OCI-LY3 (cell line): ENCODE results near the gene ATG9B.

Experiments
- H2AFZ ChIP-seq: fragments of 200-600, 300-600 bp; shearing (Covaris generic); 2 replicates; pipeline ENCODE4 v1.6.0; 2014; ENCODE audit warnings: antibody characterized with exemption, low read depth, low read length
- H3K27ac ChIP-seq: fragments of 200-600, 300-600 bp; sonication (generic); 2 replicates; pipeline ENCODE4 v1.5.1; 2014; ENCODE audit warnings: mild to moderate bottlenecking, low read length, moderate library complexity, mixed read lengths
- H3K27me3 ChIP-seq: fragments of 200-600, 300-600 bp; sonication (generic); 2 replicates; pipeline ENCODE4 v1.6.1; 2014; ENCODE audit warnings: low read depth, low read length, mixed read lengths
- H3K36me3 ChIP-seq: fragments of 200-600, 300-600 bp; sonication (generic); replicated peaks from 2 replicates; pipeline ENCODE3; 2014; ENCODE audit warnings: low read depth, low read length, mixed read lengths
- H3K4me1 ChIP-seq: fragments of 300-600, 200-600 bp; sonication (generic); 2 replicates; pipeline ENCODE4 v1.6.1; 2014; ENCODE audit warnings: low read length, mixed read lengths
- H3K4me2 ChIP-seq: fragments of 200-600, 300-600 bp; sonication (generic); 2 replicates; pipeline ENCODE4 v1.6.1; 2014; ENCODE audit warnings: low read length, mixed read lengths
- H3K4me3 ChIP-seq: fragments of 300-600, 200-600 bp; sonication (generic); 2 replicates; pipeline ENCODE4 v1.5.1; 2014; ENCODE audit warnings: antibody characterized with exemption, mild to moderate bottlenecking, low read length, moderate library complexity
- H3K79me2 ChIP-seq: fragments of 300-600, 200-600 bp; shearing (Covaris generic); 2 replicates; pipeline ENCODE4 v1.6.1; 2014; ENCODE audit warnings: mild to moderate bottlenecking, low read length, mixed read lengths
- H3K9ac ChIP-seq: fragments of 300-600, 200-600 bp; shearing (Covaris generic); 2 replicates; pipeline ENCODE4 v1.6.0; 2014; ENCODE audit warnings: mild to moderate bottlenecking, low read length, moderate library complexity
- H3K9me3 ChIP-seq: fragments of 200-600, 300-600 bp; shearing (Covaris generic); 2 replicates; pipeline ENCODE4 v1.6.1; 2014; ENCODE audit warnings: low read length, mixed read lengths; ENCODE audit not compliant: insufficient read depth
- H4K20me1 ChIP-seq: fragments of 200-600, 300-600 bp; sonication (generic); 2 replicates; pipeline ENCODE4 v1.6.1; 2016; ENCODE audit warnings: low read length, mixed read lengths; ENCODE audit not compliant: insufficient read depth
- CTCF ChIP-seq: fragments of 200-600, 300-600 bp; sonication (generic); IDR thresholded peaks from 2 replicates; pipeline ENCODE4 v1.5.1; 2014; ENCODE audit warnings: antibody characterized with exemption, low read length, low read depth
- EZH2phosphoT487 ChIP-seq: fragments of 200-600 bp; shearing (Covaris generic); IDR thresholded peaks from 2 replicates; pipeline ENCODE4 v1.6.1; 2018; ENCODE audit warnings: antibody characterized with exemption, mixed run types, low read depth

The ATG9B gene

GRCh38 chr7:151065516-151065915 lies 41.2 kb upstream of the ATG9B start:
- Histone ChIP-seq H3K4me3 (no peak overlapping the region), H4K20me1 (peaks cover 12% of the 10 kb centered on the region)

GRCh38 chr7:151064993-151065392 lies 40.7 kb upstream of the ATG9B start:
- Histone ChIP-seq H3K4me2 (no peak overlapping the region), H3K4me1 (peaks cover 9% of the 10 kb centered on the region), H3K27me3 (no peaks in the 10 kb centered on the region), H3K4me3 (no peak overlapping the region), H3K9ac (no peak overlapping the region), H3K36me3 (peaks cover 24% of the 10 kb centered on the region), H3K79me2 (peaks cover 22% of the 10 kb centered on the region), H2AFZ (no peak overlapping the region), H3K27ac (no peak overlapping the region), H3K9me3 (no peaks in the 10 kb centered on the region), H4K20me1 (peaks cover 12% of the 10 kb centered on the region)
- TF ChIP-seq EZH2phosphoT487, result no peak
- no peak for TF ChIP-seq CTCF

More at GRCh38 chr7:151065516-151065915, 41.2 kb upstream of the ATG9B start:
- Histone ChIP-seq H3K27me3 (no peaks in the 10 kb centered on the region), H3K27ac (no peak overlapping the region), H3K4me1 (peaks cover 9% of the 10 kb centered on the region), H3K9ac (no peak overlapping the region), H3K9me3 (no peaks in the 10 kb centered on the region), H3K4me2 (no peak overlapping the region), H3K79me2 (peaks cover 16% of the 10 kb centered on the region), H3K36me3 (peaks cover 28% of the 10 kb centered on the region), H2AFZ (no peak overlapping the region)
- TF ChIP-seq CTCF (no peak), EZH2phosphoT487 (no peak)

- H3K4me3 ChIP-seq, result no peak overlapping the region
- H3K27me3 ChIP-seq, result no peaks in the 10 kb centered on the region
- no peak overlapping the region for H3K4me2 ChIP-seq
- no peak overlapping the region for H2AFZ ChIP-seq
- peaks cover 12% of the 10 kb centered on the region for H4K20me1 ChIP-seq
- peaks cover 23% of the 10 kb centered on the region for H3K36me3 ChIP-seq
- no peaks in the 10 kb centered on the region for H3K9me3 ChIP-seq
- TF ChIP-seq EZH2phosphoT487, result no peak
- TF ChIP-seq CTCF, result no peak
- no peak overlapping the region for H3K27ac ChIP-seq
- H3K9ac ChIP-seq, result no peak overlapping the region
- peaks cover 9% of the 10 kb centered on the region for H3K4me1 ChIP-seq
- peaks cover 26% of the 10 kb centered on the region for H3K79me2 ChIP-seq
These were observed 40.2 kb upstream of the ATG9B start for GRCh38 chr7:151064454-151064853.

- Histone ChIP-seq H2AFZ (no peak overlapping the region), H3K27ac (no peak overlapping the region), H3K4me2 (no peak overlapping the region), H3K9ac (no peak overlapping the region), H3K4me1 (peaks cover 12% of the 10 kb centered on the region), H3K79me2 (peaks cover 26% of the 10 kb centered on the region), H3K4me3 (no peak overlapping the region), H3K27me3 (no peaks in the 10 kb centered on the region), H4K20me1 (peaks cover 12% of the 10 kb centered on the region), H3K9me3 (no peaks in the 10 kb centered on the region), H3K36me3 (peaks cover 17% of the 10 kb centered on the region)
- TF ChIP-seq CTCF (no peak), EZH2phosphoT487 (no peak)
These were observed 38.9 kb upstream of the ATG9B start for GRCh38 chr7:151063212-151063561.
